Measurements from ENCODE around the gene SIPA1L3. TPM values are rescaled to one million over a fixed set of nuclear protein-coding genes. Genes with fewer than 3 reads are reported as not detected.
A peak's percentile ranks its signal among the peaks of the same experiment; 100 is the strongest.

SIPA1L3 gene
- total RNA-seq, 6 donors from 2014 or later, result 57.3 to 91.6 (median 69.4) TPM

DNA sequence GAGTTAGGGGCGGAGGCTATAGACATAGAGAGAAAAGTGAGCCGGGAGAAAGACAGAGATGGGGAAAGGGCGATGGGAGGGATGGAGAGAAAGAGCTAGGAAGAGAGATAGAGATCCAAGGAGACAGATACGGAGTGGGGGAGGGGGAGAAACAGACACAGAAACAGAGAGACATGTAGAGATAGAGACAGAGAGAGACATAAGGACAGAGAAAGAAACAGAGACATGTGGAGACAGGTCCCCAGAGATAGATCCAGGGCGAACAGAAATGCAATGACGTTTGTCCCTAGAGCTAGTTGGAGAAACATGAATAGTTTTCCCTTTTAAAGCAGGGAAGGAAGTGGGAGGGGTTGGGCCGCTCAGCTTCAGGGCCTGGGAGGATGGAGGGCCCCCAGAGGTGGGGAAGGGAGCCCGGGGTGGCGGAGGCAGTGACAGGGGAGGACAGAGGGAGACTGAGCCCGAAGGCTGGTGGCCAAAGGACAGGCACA lies 344.6 kb downstream of the SIPA1L3 start:
- H3K4me3 ChIP-seq, result peak overlapping the region in 3 of 4 donors; percentile 47 to 65 (median 62)
- peak overlapping the region; percentile 73 to 91 (median 82) for H3K27ac ChIP-seq
- H3K4me1 ChIP-seq, result peaks cover 31 to 57% (median 35%) of the 10 kb centered on the region in 4 donors
- H3K9me3 ChIP-seq, result no peaks in the 10 kb centered on the region
- ATAC-seq (ENCODE audit: low FRiP score in 2 of 2), result no peak
- no peaks in the 10 kb centered on the region for H3K36me3 ChIP-seq
- TF ChIP-seq, protein P1, sequence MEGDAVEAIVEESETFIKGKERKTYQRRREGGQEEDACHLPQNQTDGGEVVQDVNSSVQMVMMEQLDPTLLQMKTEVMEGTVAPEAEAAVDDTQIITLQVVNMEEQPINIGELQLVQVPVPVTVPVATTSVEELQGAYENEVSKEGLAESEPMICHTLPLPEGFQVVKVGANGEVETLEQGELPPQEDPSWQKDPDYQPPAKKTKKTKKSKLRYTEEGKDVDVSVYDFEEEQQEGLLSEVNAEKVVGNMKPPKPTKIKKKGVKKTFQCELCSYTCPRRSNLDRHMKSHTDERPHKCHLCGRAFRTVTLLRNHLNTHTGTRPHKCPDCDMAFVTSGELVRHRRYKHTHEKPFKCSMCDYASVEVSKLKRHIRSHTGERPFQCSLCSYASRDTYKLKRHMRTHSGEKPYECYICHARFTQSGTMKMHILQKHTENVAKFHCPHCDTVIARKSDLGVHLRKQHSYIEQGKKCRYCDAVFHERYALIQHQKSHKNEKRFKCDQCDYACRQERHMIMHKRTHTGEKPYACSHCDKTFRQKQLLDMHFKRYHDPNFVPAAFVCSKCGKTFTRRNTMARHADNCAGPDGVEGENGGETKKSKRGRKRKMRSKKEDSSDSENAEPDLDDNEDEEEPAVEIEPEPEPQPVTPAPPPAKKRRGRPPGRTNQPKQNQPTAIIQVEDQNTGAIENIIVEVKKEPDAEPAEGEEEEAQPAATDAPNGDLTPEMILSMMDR (IDR thresholded peaks at IDR 0.05), result no peak
- peak; percentile 12 to 26 for TF ChIP-seq POLR2AphosphoS5 (IDR thresholded peaks at IDR 0.05)
- TF ChIP-seq POLR2A (IDR thresholded peaks at IDR 0.05), result peak in 1 of 4 donors; percentile 25
- H3K27me3 ChIP-seq, result peaks cover 0 to 7% (median 5%) of the 10 kb centered on the region in 4 donors
- DNase-seq, result no peak
- 21 to 26% methylated on average over 10 of the region's 10 CpGs for WGBS, 2 donors

DNA sequence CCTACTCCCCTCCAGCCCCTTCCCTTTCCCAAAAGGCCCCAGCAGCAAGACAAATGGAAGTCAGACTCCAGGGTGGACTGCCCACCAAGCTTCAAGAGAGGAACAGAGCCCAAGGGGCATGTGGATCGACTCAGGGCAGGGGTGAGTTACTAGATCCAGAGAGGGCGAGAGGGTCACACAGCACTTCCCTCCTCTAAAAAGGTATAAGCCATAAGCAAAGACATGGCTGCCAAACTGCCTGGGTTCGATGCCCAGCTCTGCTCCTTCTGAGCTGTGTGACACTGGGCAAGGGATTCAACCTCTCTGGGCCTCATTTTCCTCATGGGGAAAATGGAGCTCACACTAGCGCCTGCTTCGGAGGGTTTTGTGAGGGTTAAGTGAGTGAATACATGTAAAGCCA lies 345.4 kb downstream of the SIPA1L3 start:
- H3K27ac ChIP-seq, result peak overlapping the region; percentile 73 to 91 (median 82)
- H3K27me3 ChIP-seq, result peaks cover 0 to 7% (median 6%) of the 10 kb centered on the region in 4 donors
- no peaks in the 10 kb centered on the region for H3K36me3 ChIP-seq
- no peak for TF ChIP-seq POLR2A (IDR thresholded peaks at IDR 0.05)
- TF ChIP-seq EP300 (IDR thresholded peaks at IDR 0.05), result no peak
- TF ChIP-seq, protein P1 (IDR thresholded peaks at IDR 0.05), result no peak
- ATAC-seq (ENCODE audit: low FRiP score in 2 of 2) (no peak), DNase-seq (no peak)
- no peaks in the 10 kb centered on the region for H3K9me3 ChIP-seq
- H3K4me3 ChIP-seq, result peak overlapping the region in 3 of 4 donors; percentile 47 to 65 (median 62)
- 82 to 87% methylated on average over 5 of the region's 5 CpGs for WGBS, 2 donors
- peaks cover 32 to 58% (median 38%) of the 10 kb centered on the region in 4 donors for H3K4me1 ChIP-seq

DNA sequence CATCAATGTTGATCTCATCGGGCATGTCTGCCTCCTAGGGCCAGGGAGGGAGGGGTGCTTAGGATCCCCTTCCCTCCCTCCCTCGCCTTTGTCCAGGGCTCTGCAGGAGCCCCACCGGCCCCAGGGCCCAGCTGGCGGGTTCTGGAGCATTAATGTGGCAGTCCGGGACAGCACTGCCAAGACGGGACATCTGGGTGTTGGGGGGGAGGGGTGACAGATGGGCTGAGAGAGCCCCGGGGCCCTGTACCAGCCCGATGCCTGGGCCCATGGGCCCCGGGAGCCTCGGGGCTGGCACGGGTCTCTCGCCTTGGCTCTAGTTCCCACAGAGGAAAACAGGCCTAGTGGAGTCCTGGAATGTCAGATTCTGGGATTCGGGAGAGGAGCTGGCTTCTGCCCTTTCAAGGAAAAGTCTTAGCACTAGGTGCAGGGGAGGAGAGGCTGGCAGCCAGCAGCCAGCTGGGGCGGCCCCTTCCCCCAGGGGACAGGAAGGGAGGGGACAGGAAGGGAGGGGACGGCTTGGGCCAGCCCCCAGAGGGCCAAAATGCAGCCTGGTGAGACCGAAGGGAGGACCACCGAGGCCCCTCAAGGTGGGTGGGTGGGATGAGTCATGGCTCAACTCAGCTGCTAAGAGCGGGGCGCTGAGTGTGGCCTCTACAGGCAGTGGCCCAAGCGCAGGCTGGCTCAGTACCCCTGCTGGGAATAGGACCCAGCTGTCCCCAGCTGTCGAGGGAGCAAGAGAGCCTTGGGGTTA lies 346.1 kb downstream of the SIPA1L3 start:
- H3K36me3 ChIP-seq, result no peaks in the 10 kb centered on the region
- H3K4me1 ChIP-seq, result peaks cover 31 to 50% (median 37%) of the 10 kb centered on the region in 4 donors
- peak in 1 of 2 donors; percentile 72 for DNase-seq
- H3K27ac ChIP-seq, result peak overlapping the region; percentile 73 to 91 (median 82)
- H3K27me3 ChIP-seq, result peaks cover 0 to 7% (median 6%) of the 10 kb centered on the region in 4 donors
- TF ChIP-seq POLR2A (IDR thresholded peaks at IDR 0.05) (no peak), EP300 (IDR thresholded peaks at IDR 0.05) (no peak), POLR2AphosphoS5 (IDR thresholded peaks at IDR 0.05) (peak; percentile 40 to 46)
- TF ChIP-seq, protein P1 (IDR thresholded peaks at IDR 0.05), result no peak
- WGBS, 2 donors, result 35 to 53% methylated on average over 12 to 17 of the region's 21 CpGs
- H3K4me3 ChIP-seq, result peak overlapping the region in 3 of 4 donors; percentile 47 to 65 (median 62)
- ATAC-seq (ENCODE audit: low FRiP score in 2 of 2), result peak in 1 of 2 donors; percentile 38
- no peaks in the 10 kb centered on the region for H3K9me3 ChIP-seq

DNA sequence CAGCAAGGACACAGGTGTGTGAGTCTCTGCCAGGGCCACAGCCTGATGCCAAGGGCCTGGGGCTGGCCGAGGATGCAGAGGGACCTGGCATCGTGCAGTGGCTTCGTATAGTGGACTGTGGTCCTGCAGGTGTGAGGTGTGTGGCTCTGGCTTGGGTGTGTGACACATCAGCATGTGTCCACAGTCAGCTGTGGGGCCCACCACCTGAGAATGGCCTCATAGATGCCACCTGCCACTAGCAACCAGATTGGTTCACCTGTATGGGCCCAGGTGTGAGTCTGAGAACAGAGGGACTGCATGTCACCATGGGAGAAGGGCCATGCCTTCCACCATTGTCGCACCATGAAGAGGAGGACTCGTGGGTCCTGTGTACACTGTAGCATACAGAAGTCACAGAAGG lies 346.8 kb downstream of the SIPA1L3 start:
- H3K9me3 ChIP-seq, result no peaks in the 10 kb centered on the region
- no peaks in the 10 kb centered on the region for H3K36me3 ChIP-seq
- ATAC-seq (ENCODE audit: low FRiP score in 2 of 2) (no peak), DNase-seq (no peak)
- no peak for TF ChIP-seq POLR2AphosphoS5 (IDR thresholded peaks at IDR 0.05)
- TF ChIP-seq, protein P1 (IDR thresholded peaks at IDR 0.05), result no peak
- TF ChIP-seq EP300 (IDR thresholded peaks at IDR 0.05), result no peak
- no peak for TF ChIP-seq POLR2A (IDR thresholded peaks at IDR 0.05)
- peak overlapping the region in 3 of 4 donors; percentile 47 to 65 (median 62) for H3K4me3 ChIP-seq
- H3K4me1 ChIP-seq, result peaks cover 31 to 48% (median 37%) of the 10 kb centered on the region in 4 donors
- H3K27ac ChIP-seq, result peak overlapping the region; percentile 73 to 91 (median 82)
- 100% methylated on average over 2 of the region's 5 CpGs for WGBS, 2 donors
- H3K27me3 ChIP-seq, result peaks cover 0 to 7% (median 6%) of the 10 kb centered on the region in 4 donors

Measured in upper lobe of left lung (tissue), 6 donors.